ENCODE results near the gene HNF1A.
"Not testable (repeated sequence)": the region's sequence is repeated elsewhere in the genome, so short reads cannot be mapped to it uniquely, and the experiment has no call there.

HNF1A gene

DNA sequence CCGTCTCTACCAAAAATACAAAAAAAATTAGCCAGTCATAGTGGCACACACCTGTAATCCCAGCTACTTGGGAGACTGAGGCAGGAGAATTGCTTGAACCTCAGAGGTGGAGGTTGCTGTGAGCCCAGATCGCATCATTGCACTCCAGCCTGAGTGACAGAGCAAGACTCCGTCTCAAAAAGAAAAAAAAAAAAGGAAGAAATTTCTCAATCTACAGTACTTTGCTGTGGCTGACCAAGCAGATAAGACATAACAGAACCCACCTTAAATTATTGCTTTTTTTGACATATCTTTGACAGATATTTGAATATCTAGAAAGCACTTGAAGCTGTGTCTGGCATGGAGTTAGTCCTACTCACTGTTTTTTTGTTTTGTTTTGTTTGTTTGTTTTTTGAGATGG is 34.9 kb upstream of the HNF1A start:
- H3K4me3 ChIP-seq (ENCODE audit: low read depth, low read length): no peak overlapping the region
- TF ChIP-seq, protein P1, sequence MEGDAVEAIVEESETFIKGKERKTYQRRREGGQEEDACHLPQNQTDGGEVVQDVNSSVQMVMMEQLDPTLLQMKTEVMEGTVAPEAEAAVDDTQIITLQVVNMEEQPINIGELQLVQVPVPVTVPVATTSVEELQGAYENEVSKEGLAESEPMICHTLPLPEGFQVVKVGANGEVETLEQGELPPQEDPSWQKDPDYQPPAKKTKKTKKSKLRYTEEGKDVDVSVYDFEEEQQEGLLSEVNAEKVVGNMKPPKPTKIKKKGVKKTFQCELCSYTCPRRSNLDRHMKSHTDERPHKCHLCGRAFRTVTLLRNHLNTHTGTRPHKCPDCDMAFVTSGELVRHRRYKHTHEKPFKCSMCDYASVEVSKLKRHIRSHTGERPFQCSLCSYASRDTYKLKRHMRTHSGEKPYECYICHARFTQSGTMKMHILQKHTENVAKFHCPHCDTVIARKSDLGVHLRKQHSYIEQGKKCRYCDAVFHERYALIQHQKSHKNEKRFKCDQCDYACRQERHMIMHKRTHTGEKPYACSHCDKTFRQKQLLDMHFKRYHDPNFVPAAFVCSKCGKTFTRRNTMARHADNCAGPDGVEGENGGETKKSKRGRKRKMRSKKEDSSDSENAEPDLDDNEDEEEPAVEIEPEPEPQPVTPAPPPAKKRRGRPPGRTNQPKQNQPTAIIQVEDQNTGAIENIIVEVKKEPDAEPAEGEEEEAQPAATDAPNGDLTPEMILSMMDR (IDR thresholded peaks at IDR 0.05; ENCODE audit: low read depth, low read length): no peak

DNA sequence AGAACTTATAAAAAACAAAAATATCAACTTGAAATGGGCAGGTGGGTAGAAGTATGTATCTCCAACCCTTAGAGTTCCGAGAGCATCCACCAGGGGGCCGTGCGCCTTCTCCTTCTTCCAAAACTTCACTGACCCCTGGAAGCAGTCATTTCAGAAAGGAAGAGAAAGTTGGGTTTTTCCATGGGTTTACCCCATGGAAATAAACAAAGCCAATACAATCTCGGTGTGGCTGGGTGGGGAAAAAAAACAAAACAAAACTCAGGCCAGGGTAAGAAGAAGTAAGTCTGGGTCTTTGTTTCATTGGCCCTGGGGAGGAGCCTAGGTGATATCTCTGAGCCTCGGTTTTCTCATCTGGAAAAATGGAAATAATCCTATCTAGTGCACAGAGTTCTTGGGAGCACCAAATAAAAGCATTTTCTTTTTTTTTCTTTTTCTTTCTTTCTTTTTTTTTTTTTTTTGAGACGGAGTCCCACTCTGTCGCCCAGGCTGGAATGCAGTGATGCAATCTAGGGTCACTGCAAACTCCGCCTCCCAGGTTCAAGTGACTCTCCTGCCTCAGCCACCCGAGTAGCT is 33.6 kb upstream of the HNF1A start:
- TF ChIP-seq, protein P1 (IDR thresholded peaks at IDR 0.05; ENCODE audit: low read depth, low read length): peak; percentile 68
- no peak overlapping the region for H3K4me3 ChIP-seq (ENCODE audit: low read depth, low read length)

DNA sequence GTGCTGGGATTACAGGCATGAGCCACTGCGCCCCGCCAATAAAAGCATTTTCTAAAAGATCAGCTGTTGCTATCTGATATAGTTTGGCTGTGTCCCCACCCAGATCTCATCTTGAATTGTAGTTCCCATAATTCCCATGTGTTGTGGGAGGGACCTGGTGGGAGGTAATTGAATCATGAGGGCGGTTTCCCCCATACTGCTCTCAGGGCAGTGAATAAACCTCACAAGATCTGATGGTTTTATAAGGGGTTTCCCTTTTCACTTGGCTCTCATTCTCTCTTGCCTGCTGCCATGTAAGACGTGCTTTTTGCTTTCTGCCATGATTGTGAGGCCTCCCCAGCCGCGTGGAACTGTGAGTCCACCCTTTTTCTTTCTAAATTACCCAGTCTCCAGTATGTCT is 32.8 kb upstream of the HNF1A start:
- not testable (repeated sequence) for H3K4me3 ChIP-seq (ENCODE audit: low read depth, low read length)

DNA sequence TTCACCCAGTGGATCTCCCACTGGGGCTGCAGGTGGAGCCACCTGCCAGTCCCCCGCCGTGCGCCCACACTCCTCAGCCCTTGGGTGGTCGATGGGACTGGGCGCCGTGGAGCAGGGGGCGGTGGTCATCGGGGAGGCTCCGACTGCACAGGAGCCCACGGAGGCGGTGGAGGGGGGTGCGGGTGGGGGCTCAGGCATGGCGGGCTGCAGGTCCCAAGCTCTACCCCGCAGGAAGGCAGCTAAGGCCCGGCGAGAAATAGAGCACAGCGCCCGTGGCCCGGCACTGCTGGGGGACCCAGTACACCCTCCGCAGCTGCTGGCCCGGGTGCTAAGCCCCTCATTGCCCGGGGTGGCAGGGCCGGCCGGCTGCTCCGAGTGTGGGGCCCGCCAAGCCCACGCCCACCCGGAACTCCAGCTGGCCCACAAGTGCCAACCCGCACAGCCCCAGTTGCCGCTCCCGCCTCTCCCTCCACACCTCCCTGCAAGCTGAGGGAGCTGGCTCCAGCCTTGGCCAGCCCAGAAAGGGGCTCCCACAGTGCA is 28.0 kb upstream of the HNF1A start:
- H3K4me3 ChIP-seq (ENCODE audit: low read depth, low read length): not testable (repeated sequence)

DNA sequence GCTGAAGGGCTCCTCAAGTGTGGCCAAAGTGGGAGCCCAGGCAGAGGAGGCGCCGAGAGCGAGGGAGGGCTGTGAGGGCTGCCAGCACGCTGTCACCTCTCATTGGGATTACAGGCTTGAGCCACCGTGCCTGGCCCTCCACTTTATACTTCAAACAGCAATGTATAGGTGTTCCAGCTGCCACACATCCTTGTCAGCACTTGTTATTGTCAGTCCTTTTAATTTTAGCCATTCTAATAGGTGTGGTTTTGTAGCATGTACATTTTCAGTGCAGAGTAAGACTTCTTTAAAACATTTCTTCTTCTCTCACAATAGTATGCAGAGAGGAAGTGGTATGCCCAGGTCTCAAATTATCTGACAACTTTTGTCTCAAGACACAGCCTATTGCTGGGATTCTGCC is 27.5 kb upstream of the HNF1A start:
- TF ChIP-seq, protein P1 (IDR thresholded peaks at IDR 0.05; ENCODE audit: low read depth, low read length): no peak
- H3K4me3 ChIP-seq (ENCODE audit: low read depth, low read length): no peak overlapping the region

DNA sequence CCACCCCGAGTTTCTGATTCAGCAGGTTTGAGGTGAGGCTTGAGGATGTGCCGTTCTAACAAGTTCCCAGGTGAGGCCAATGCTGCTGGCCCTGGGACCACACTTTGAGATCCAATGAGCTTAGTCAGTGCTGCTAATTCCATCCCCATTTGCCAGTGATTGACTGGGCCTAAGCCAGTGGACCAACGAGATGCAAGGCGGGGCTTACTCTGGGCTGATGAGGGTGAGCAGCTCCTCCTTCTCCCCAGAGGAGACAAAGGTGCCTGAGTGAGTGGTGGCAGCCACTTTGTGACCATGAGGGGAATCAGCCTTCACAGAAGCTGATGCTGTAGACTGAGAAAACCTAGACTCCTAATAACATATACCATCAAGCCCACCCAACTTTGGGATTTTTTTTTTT is 23.1 kb upstream of the HNF1A start:
- TF ChIP-seq, protein P1 (IDR thresholded peaks at IDR 0.05; ENCODE audit: low read depth, low read length): no peak
- no peak overlapping the region for H3K4me3 ChIP-seq (ENCODE audit: low read depth, low read length)

DNA sequence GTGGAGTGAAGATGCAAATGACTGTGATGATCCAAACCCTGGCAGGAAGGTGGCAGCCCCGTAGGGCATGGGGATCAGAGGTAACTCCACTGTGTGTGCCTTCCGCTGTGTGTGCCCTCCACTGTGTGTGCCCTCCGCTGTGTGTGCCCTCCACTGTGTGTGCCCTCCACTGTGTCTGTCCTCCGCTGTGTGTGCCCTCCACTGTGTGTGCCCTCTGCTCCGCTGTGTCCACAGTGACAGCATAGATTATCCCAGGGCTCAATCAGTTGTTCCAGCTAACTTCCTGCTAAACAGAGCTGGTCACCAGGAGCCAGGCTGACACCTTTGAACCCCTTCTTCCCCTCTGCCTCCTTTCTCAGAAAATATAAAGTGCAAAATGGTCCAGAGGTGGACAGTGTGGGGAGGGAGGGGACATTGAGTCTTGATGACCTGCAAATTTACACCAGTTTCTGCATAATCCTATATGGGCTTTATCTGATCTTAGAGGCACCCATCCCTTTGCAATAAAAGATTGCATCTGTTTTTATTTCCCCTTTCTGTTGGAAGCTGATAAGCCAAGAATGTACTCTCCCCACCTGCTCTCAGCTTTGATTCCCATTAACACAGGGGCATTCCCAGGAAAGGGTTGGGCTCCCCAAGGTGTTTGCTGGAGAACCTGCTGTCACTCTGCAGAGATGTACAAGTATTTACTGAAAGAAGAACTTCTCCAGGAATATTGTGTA is 21.6 kb upstream of the HNF1A start:
- no peak overlapping the region for H3K4me3 ChIP-seq (ENCODE audit: low read depth, low read length)
- TF ChIP-seq, protein P1 (IDR thresholded peaks at IDR 0.05; ENCODE audit: low read depth, low read length): no peak

DNA sequence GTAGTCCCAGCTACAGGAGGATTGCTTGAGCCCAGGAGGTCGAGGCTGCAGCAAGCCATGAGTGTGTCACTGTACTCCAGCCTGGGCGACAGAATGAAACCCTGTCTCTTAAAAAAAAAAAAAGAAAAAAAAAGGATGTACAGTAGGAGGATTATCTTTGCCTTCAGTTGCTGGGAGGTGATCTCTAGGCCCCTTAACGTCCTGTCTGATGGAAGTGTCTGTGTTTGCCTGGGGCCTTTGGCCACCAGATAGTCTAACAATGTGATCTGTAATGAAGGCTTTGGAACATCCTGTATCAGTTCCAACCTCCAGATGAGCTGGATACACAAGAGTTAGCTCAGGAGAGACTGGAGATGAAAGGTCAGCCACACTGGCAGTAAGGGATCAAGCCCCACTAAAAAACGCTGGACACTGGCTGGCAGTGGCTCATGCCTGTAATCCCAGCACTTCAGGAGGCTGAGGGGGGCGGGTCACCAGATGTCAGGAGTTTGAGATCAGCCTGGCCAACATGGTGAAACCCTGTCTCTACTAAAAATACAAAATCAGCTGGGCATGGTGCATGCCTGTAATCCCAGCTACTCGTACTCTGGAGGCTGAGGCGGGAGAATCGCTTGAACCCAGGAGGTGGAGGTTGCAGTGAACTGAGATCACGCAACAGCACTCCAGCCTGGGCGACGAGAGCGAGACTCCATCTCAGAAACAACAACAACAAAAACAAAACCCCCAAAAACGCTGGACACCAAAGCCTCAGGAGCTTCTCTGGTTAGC is 19.0 kb upstream of the HNF1A start:
- TF ChIP-seq, protein P1 (IDR thresholded peaks at IDR 0.05; ENCODE audit: low read depth, low read length): no peak
- H3K4me3 ChIP-seq (ENCODE audit: low read depth, low read length): no peak overlapping the region

Data from WI38 (cell line).